Skeletal muscle tissue (tissue), 4 donors: ENCODE measurements around the gene LMO1. TPM values are rescaled to one million over a fixed set of nuclear protein-coding genes. Genes with fewer than 3 reads are reported as not detected.

Experiments used
- H3K27ac ChIP-seq: one replicate; pipeline ENCODE4 v1.7.0; 2013; ENCODE audit warnings: mild to moderate bottlenecking, low read depth, low read length, inconsistent platforms
- H3K27me3 ChIP-seq, 3 donors: one replicate each; pipeline ENCODE4 v1.7.0; 2013; ENCODE audit warnings: low read length in 3 of 3; ENCODE audit not compliant: control insufficient read depth in 3 of 3, insufficient read depth in 3 of 3
- H3K36me3 ChIP-seq, 3 donors: one replicate each; pipeline ENCODE4 v1.7.0; 2013; ENCODE audit warnings: low read length in 3 of 3; ENCODE audit not compliant: control insufficient read depth in 3 of 3, insufficient read depth in 3 of 3
- H3K4me1 ChIP-seq, 3 donors: one replicate each; pipeline ENCODE4 v1.7.0; 2013; ENCODE audit warnings: low read length in 3 of 3, mild to moderate bottlenecking in 3 of 3; ENCODE audit not compliant: control insufficient read depth in 3 of 3, insufficient read depth in 3 of 3
- H3K4me3 ChIP-seq, 3 donors: one replicate each; pipeline ENCODE4 v1.7.0; 2013; ENCODE audit warnings: low read length in 3 of 3
- H3K9ac ChIP-seq, 3 donors: one replicate each; pipeline ENCODE4 v1.7.0; 2013; ENCODE audit warnings: low read length in 3 of 3, mild to moderate bottlenecking in 3 of 3, moderate library complexity in 2 of 3, low read depth in 1 of 3
- H3K9me3 ChIP-seq, 3 donors: one replicate each; pipeline ENCODE4 v1.7.0; 2013; ENCODE audit warnings: low read length in 3 of 3; ENCODE audit not compliant: control insufficient read depth in 3 of 3
- total RNA-seq: library from RNA; depleted of rRNA; stranded (reverse); fragments of >200 nt; gene quantifications from one replicate; pipeline ENCODE4 v1.2.3, GENCODE V29; 2014
- donor health status: Osteomylitis.

LMO1 gene
- total RNA-seq, 1 donor from 2014 or later: not detected

DNA sequence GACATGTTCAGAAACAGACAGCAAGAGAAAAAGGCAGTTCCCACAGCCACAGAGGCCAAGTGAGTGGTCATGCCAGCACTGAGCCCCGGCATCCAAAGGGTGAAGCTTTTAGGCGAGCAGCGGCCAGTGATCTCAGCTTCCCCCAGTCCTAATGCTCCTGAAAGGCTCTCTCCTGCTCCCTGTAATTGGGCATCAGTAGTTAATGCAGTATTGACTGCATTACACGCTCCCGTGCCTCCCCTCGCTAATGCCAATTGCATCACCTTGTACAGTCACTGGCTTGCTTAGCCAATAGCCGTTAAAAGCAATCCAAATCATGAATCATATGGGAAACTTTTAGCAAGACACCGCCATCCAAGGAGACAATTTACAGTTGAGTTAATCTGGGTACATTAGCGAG is 4.9 kb downstream of the LMO1 start:
- no peaks in the 10 kb centered on the region for H3K9me3 ChIP-seq
- peaks cover 7 to 10% (median 9%) of the 10 kb centered on the region in 3 donors for H3K27me3 ChIP-seq
- peak overlapping the region; percentile 1 to 83 (median 39) for H3K9ac ChIP-seq
- peak overlapping the region in 2 of 3 donors; percentile 39 to 63 for H3K4me3 ChIP-seq
- H3K27ac ChIP-seq: peak overlapping the region; percentile 79
- H3K36me3 ChIP-seq: no peaks in the 10 kb centered on the region
- H3K4me1 ChIP-seq: peaks cover 39 to 53% (median 52%) of the 10 kb centered on the region in 3 donors

DNA sequence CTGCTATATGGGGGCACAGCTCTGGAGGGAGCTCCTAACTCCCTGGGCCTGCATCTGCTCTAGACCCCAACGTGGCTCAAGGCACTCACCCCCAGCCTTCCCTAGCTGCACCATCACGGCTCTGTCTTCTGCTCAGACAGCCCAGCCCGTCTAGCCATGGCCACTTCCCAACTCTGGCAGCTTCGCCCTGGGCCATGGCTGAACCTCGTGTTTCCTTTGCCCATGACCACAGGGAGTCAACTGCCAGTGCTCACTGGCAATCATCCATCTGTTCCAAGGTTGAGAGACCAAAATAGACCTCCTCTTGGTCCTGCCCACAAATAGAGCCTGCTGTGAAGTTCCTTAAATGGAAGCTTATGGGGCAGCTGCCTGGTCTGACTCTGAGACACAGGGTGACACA is 5.4 kb downstream of the LMO1 start:
- Histone ChIP-seq H3K9ac (peak overlapping the region; percentile 1 to 83 (median 39)), H3K27ac (peak overlapping the region; percentile 79), H3K27me3 (peaks cover 7 to 10% (median 9%) of the 10 kb centered on the region in 3 donors), H3K36me3 (no peaks in the 10 kb centered on the region), H3K9me3 (no peaks in the 10 kb centered on the region), H3K4me1 (peaks cover 34 to 48% (median 47%) of the 10 kb centered on the region in 3 donors), H3K4me3 (peak overlapping the region in 1 of 3 donors; percentile 63)

DNA sequence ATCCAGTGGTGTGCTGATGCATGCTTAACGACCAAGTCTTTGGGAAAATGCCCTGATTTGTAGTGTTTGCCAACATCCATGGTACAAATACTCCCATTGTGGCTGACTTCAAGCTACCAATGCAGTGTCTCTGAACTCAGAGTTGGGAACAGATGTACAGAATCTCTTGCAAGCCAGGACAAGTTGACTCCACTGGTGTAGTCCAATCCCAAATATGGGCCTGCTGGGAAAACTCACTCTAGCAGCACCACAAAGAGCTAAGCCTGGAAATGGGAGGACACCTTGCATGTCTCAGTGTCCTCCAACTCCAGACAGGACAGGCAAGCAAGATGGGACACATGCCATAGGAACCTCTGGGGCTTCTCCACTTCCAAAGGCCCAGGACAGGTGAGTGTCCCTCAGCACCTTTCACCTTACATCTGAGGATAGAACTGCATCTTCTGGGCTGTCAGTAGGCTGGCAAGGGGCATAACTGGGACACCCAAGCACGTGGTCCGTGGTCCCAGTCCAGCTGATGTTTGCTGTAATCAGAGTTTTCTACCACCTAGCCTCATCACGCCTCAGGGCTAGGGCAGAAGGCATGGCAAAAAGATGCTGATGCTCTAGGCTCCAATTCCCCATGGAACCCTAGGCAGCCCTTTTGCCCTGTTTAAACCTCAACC is 6.5 kb downstream of the LMO1 start:
- peaks cover 25 to 47% (median 45%) of the 10 kb centered on the region in 3 donors for H3K4me1 ChIP-seq
- no peaks in the 10 kb centered on the region for H3K9me3 ChIP-seq
- no peak overlapping the region for H3K27ac ChIP-seq
- peaks cover 4 to 8% (median 8%) of the 10 kb centered on the region in 3 donors for H3K27me3 ChIP-seq
- H3K9ac ChIP-seq: no peak overlapping the region
- H3K4me3 ChIP-seq: no peak overlapping the region
- no peaks in the 10 kb centered on the region for H3K36me3 ChIP-seq

DNA sequence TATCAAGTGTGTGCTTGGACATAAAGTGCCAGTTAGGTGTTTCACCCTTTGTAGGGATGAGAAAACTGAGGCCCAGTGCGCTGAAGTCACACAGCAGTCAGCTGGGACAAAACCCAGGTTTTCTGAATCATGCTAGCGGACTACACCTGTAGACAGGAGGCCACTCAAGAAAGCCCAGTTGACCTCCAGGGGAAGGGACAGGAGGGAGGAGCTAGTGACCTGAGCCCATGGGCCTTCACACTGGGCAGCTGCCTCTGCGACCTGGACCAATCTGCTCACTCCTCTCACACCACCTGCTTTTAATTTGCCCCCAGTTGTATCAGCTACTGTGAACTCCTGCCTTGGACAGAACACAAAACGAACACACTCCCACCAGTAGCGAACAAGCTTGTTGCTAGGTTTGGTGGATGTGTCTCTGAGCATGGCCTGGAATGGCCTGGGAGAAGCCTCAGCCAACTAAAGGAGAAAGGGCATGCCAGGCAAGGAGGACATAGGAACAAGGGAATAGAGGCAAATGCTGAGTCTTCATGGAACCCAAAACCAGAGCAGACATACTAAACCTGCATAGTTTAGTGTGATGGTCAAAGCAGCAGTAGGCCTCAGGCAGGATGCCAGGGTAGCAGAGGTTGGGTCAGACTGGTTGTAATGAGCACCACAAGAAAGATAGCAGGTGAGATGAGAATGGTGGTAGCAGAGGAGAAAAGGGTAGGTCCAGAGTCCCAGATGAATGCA is 7.2 kb downstream of the LMO1 start:
- Histone ChIP-seq H3K27me3 (peaks cover 0 to 3% (median 3%) of the 10 kb centered on the region in 3 donors), H3K9ac (no peak overlapping the region), H3K36me3 (no peaks in the 10 kb centered on the region), H3K27ac (no peak overlapping the region), H3K4me3 (no peak overlapping the region), H3K9me3 (no peaks in the 10 kb centered on the region), H3K4me1 (peaks cover 21 to 41% (median 40%) of the 10 kb centered on the region in 3 donors)

DNA sequence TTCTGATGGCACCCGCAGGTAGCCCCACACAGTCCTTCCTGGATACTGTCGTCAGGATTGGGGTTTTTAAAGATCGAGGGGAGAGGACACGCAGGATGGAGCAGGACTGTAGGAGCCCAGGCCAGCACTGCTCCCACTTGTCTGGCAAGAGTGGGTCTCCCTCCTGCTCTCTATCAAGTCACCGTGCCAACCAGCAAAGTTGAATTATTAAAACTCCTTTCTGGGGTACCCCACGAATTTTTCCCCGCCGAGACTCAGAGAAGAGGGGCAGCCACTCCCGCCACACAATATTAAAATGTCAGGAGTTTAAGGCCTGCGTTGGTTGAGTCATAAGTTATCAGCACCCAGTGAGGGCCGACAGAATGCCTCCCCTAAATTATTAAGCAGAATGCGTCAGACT is 10.1 kb downstream of the LMO1 start:
- Histone ChIP-seq H3K9me3 (no peaks in the 10 kb centered on the region), H3K4me3 (no peak overlapping the region), H3K27ac (no peak overlapping the region), H3K9ac (no peak overlapping the region), H3K36me3 (no peaks in the 10 kb centered on the region), H3K4me1 (peaks cover 16 to 31% (median 27%) of the 10 kb centered on the region in 3 donors), H3K27me3 (peaks cover 0 to 4% (median 0%) of the 10 kb centered on the region in 3 donors)

DNA sequence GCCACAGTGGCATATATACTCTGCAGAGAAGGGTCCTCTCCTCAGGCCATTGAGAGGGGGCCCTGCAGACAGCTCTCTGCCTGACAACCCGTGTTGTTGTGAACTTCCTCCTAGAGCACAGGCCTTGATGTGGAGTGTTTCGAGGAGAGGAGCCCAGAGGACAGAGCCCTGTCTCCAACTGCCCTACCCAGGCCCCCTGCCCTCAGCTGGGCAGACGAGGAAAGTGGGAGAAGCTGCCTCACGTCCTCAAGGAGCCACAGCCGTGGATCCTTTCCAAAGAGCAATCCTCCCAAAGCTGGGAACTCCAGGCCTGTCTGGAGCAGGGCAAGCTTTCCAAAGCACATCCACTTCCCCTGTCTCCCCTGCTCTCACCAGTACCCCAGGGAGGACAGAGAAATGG is 10.7 kb downstream of the LMO1 start:
- Histone ChIP-seq H3K36me3 (no peaks in the 10 kb centered on the region), H3K4me3 (no peak overlapping the region), H3K9me3 (no peaks in the 10 kb centered on the region), H3K9ac (no peak overlapping the region), H3K27me3 (peaks cover 0 to 4% (median 0%) of the 10 kb centered on the region in 3 donors), H3K27ac (no peak overlapping the region), H3K4me1 (peaks cover 16 to 25% (median 21%) of the 10 kb centered on the region in 3 donors)

DNA sequence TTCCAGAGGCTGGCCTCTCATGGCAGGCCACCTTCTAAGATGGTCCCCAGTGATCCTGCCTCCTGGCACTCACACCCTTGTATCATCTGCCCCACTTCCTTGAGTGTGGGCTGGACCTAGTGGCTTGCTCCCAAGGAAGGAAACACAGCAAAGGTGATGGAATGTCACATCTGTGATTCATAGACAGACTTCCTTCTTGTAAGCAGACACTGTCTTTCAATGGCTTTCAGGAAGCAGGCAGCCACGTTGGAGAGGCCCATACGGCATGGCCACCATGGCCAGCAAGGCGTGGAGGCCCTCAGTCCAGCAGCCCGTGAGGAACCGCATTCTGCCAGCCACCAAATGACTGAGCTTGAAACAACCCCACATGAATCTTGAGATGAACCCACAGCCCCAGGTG is 11.3 kb downstream of the LMO1 start:
- Histone ChIP-seq H3K4me3 (no peak overlapping the region), H3K9ac (no peak overlapping the region), H3K36me3 (no peaks in the 10 kb centered on the region), H3K27ac (no peak overlapping the region), H3K27me3 (peaks cover 0 to 4% (median 0%) of the 10 kb centered on the region in 3 donors), H3K9me3 (no peaks in the 10 kb centered on the region), H3K4me1 (peaks cover 15 to 23% (median 15%) of the 10 kb centered on the region in 3 donors)

DNA sequence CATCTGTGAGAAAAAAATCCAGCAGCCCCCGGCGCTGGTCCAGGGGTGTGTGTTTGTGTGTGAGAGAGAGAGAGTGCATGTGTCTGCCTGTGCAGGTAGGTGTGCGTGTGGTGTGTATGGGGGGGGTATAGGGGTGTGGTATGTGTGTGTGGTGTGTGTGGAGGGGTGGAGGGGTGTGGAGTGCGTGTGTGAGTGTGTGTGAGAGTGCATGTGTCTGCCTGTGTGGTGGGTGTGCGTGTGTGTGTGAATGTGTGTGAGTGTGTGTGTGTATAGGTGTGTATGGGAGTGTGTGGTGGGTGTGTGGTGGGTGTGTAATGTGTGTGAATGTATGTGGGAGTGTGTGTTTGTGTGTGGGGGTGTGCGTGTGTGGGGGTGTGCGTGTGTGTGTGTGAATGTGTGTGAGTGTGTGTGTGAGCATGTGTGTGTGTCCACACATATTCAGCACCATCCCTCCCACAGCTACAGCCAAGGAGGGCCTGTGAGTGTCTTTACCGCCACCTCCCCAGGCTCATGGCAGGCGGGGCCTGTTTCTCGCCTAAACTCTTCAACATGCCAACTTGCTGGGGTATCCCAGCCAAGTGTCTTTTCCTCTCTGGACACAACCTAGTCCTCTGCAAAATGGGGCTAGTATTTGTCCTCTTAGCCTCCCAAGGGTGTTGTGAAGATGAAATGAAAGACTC is 11.9 kb downstream of the LMO1 start:
- H3K9me3 ChIP-seq: no peaks in the 10 kb centered on the region
- no peaks in the 10 kb centered on the region for H3K36me3 ChIP-seq
- H3K27me3 ChIP-seq: peaks cover 0 to 4% (median 0%) of the 10 kb centered on the region in 3 donors
- no peak overlapping the region for H3K9ac ChIP-seq
- peaks cover 11 to 20% (median 11%) of the 10 kb centered on the region in 3 donors for H3K4me1 ChIP-seq
- no peak overlapping the region for H3K27ac ChIP-seq
- H3K4me3 ChIP-seq: no peak overlapping the region

DNA sequence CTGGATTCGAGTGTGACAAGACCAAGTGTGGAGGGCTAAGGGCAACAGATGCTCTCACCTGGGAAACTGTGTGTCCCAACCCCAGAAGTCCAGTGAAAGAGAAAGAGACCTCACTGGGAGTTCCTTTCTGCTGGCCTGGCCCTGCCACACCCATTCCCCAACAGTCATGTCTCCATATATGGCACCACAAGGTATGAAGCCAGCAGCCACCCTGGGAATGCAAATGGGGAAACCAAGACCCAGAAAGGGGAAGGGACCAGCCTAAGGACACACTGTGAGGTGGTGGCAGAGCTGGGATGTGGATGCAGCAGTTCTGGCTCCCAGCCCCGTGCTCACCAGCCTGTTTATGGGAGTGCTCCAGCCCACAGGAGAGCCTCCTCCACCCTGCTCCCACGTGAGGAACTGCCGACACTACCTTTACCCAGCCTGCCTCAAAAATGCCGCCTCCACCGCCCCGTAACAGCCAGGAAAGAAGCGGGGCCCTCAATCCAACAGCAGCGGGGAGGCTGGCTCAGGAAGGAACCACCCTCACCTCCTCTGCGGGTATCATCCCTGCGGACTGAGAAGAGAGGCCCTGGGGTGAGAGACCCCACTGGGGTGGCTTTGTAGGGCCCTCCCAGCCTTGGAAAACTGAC is 12.6 kb downstream of the LMO1 start:
- Histone ChIP-seq H3K36me3 (no peaks in the 10 kb centered on the region), H3K9me3 (no peaks in the 10 kb centered on the region), H3K4me1 (peaks cover 10 to 20% (median 11%) of the 10 kb centered on the region in 3 donors), H3K27ac (no peak overlapping the region), H3K27me3 (peaks cover 0 to 4% (median 0%) of the 10 kb centered on the region in 3 donors), H3K4me3 (no peak overlapping the region), H3K9ac (peak overlapping the region in 1 of 3 donors; percentile 40)
